Measurements from ENCODE around the gene WNK1.
"Not testable (repeated sequence)": the region's sequence is repeated elsewhere in the genome, so short reads cannot be mapped to it uniquely, and the experiment has no call there.

The WNK1 gene

DNA sequence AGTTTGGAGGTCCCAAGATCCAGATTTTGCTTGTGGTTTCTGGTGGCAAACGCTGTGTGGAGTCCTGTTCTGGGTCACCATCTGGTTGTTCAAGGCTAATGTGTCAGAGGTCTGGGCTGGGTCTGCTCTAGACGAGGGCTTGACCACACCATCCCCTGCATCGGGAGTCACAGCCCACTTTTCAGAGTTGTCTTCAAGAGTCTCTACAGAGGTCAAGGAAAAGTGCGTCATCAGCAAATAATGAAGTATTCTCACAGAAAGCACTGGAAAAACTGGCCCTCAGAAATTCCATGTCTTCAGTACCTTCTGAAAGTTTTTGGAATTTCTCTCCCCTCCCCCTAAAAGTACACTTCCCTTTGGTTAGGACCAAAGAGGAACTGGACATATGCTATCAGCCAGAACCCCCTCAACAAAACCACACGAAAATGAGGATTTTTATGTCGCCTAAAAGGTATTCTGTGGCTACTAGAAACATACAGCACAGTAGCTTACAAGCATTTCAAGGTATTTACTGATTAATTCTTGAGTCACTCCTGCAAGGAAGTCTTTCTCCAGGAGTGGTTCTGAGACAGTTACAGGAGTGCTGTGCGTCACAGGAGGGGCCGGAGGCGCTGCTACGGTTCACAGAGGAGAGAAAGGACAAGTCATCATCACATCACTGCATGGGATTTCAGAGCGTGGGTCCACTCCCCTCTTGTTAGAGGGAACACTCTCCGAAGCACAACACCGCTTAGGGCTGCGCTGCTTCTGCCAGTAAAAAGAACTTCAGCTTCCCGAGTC is 161.7 kb downstream of the WNK1 start:
- DNase-seq = no peak

DNA sequence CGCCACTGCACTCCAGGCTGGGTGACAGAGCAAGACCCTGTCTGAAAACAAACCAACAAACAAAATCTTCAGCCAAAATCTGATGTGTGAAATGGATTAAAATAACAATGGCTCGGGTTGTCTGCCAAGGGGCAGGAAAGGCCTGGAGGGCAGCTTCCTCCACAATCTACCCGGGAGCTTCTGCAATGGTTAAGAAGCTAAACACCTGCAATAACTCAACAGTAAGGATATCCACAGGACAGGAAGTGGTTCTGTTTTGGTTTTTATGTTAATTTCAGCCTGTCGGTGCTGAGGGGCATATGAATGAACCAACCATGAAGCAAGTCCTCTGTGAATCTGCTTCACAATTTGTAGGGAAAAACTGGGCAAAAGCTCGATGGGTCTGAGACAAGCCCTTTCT is 162.7 kb downstream of the WNK1 start:
- DNase-seq = no peak

DNA sequence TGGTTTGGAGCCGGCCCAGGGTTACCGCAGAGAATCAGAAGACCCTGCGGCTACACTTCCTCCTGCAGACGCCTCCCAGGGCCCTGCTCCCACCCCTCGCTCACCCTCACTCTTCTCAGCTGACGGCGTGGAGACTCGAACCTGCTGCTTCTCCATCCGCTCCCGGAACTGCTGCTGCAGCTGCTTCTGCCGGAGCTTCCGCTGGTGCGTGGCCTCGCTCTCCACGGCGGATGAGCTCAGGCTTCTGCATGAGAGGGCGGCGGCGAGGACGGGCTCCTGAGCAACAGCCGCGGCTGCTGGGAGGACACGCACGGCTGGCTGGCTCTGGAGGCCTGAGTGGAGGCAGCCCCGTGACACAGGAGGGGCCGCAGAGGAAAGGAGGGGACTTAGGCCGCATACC is 163.9 kb downstream of the WNK1 start:
- no peak for DNase-seq

DNA sequence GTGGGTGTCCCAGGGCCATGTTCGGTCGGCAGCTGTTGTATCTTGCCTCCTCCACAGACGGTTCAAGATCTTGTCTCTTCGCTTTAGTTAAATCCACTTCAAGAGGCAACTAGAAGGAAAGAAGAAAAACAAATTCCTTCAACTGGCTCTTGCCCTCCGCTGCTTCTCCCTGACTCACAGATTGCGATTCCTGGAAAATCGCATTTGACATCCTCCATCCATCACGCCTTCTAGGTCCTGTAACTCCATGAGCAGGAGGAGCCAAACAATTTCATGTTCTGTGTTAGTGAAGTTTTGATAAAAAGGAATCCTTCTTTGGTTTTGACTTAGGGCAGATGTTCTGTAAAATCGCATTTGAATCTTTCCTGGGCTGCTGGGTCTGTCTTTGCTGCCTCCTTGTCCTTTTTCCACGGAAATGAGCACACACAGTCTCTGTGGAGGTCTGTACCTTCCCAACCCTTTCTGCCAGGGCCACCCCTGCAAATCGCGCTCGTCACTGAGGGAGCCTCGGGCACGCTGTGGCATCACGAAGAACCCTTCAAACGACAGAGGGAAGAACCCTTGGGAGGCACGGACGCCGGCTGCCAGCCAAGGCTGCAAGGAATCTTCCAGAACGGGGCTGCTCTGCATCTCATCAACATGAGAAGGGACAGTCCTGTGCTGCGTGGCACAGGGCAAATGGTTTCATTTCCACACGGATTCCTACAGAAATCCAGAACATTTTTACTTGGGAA is 164.5 kb downstream of the WNK1 start:
- DNase-seq = no peak

DNA sequence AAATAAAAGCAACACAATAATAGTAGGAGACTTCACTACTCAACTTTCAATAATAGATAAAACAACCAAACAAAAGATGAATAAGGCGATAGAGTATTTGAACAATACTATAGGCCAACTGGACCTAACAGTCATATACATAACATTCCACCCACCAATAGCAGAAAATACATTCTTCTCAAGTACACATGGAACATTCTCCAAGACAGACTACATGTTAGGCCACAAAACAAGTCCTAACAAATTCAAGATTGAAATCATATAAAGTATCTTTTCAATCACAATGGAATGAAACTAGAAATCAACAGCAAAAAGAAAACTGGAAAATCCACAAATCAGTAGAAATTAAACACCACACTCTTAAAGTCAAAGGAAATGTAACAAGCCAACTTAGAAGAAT is 168.3 kb downstream of the WNK1 start:
- DNase-seq = no peak

DNA sequence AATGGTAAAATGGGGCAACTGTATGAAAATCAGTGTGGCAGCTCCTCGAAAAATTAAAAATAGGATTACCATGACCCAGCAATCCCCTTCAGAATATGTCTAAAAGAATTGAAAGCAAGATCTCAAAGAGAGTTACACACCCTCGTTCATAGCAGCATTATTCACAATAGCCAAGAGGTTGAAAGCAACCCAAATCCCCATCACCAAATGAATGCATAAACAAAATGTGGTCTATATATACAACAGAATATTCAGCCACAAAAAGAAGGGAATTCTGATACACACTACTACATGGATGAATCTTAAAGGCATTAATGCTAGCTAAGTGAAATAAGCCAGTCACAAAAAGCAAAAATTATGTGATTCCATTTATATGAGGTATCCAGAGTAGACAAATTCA is 169.9 kb downstream of the WNK1 start:
- no peak for DNase-seq

DNA sequence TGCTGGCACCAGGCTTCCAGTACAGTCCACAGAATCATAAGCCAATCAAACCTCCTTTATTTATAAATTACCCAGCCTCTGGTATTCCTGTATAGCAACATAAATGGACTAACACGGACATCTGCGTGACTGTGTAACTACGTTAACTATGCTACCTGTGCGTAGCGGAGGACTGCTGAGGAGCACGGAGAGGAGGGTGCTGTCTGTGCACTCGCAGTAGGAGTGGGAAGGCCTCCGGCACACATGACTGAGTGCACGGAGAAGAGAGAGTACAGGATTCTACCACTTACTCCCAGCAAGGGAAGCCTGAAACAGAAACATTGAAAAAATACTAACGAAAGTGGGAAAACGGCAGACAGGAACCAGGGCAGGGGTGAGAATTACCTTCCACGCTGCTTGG is 174.3 kb downstream of the WNK1 start:
- DNase-seq = no peak

DNA sequence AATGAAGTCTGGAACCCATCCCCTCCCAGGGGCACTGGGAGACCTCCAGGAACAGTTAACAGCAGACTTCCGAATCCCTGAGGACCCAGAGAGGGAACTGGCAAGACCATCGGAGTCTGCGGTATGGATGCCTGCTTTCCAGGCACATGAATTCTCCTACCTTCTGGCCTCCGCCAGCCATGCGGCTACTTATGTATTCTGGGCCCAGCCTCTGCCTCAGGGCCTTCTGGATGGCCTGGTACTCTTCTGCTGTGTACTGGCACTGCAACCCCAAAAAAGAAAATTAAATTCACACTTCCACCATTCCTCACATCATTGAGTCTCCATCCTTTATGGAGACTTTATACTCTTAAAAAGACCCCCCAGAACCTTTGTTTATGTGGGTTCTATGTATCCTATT is 178.7 kb downstream of the WNK1 start:
- DNase-seq = no peak

DNA sequence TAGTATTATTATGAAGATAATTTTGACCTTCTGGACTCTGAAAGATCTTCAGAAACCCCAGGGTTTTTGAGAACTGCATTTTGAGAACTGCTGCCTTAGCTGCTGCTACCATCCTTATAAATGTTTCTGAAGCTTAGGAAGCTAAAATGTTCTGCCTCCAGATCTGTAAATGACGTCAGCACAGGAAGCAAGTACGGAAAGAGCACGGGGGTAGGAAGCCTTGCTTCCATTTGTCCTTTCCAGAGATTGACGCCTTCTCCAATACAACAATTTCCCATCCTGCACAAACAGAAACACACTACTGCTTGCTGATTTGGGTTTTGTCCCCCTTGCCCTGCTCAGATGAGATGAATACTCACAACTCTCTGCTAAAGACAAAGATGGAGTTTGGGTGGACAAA is 179.2 kb downstream of the WNK1 start:
- DNase-seq = no peak

DNA sequence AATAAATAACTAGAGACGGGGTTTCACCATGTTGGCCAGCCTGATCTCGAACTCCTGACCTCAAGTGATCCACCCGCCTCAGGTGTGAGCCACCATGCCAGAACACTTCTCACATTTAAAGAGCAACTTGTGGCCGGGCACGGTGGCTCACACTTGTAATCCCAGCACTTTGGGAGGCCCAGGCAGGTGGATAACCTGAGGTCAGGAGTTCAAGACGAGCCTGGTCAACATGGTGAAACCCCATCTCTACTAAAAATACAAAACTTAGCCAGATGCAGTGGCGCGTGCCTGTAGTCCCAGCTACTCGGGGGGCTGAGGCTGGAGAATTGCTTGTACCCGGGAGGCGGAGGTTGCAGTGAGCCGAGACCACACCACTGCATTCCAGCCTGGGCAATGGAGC is 183.5 kb downstream of the WNK1 start:
- not testable (repeated sequence) for DNase-seq

DNA sequence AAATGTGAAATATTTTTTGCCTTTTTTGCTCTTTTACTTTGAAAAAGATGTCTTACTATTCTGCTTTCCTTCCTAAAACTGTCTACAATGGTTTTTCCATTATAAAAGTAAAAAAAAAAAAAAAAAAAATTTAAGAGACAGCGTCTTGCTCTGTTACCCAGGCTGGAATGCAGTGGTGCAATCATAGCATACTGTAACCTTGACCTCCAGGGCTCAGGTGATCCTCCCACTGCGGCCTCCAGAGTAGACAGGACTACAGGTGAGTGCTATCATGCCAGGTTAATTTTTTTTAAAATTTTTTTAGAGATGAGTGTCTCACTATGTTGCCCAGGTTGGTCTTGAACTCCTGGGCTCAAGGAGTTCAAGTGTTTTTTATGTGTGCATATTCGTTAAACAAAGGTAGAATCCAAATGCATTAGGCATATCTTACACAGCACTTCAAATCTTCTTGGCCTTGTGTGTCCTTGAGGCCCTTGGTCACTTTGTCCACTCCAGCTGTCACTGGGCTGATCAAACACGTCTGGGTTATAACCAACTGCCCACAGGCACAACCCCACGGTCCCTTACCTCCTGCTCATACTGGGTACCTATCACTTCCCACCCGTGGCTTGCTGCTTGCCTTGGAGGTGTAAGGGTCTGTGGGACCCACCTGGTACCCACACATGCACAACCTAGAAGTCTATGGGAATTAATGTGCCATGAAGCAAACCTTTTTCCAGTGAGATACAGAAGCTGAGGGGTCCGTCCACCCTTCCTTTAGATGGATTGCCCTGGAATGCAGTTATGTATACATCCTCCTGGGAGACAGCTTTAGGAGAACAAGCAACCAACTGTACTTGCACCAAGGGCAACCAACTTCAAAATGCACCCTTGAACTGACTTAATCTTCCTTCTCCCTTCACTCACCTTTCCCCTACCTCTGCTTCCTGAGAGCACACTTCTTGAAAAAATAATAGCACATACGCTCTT is 184.3 kb downstream of the WNK1 start:
- DNase-seq = no peak

DNA sequence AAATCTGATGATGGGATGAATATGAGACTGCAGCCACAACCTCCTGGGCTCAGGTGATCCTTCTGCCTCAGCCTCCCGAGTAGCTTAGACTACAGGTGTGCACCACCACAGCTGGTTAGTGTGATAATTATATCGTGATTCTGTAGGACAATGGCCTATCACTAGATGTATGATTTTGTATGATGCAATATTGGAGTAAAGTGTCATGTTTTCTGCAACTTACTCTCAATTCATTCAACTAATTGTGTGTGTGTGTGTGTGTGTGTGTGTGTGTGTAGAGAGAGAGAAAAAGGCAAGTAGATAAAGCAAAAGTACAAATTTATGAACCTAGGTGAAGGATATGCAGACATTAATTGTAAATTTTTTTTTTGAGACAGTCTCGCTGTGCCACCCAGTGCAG is 186.4 kb downstream of the WNK1 start:
- DNase-seq = no peak

DNA sequence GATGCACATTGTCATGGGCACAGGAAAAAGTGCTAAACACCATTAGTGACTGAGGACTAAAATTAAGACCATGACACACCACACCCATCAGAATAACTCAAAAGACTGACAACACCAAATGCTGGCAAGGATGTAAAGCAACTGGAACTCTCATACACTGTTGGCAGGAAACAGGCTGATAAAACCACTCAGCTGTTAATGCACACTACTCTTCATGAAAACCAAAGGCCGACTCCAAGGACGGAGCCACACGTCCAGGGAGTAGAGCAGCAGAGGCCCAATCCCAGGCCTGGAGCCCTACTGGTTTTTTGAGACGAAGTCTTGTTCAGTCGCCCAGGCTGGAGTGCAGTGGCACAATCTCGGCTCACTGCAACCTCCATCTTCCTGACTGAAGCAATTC is 190.7 kb downstream of the WNK1 start:
- no peak for DNase-seq

DNA sequence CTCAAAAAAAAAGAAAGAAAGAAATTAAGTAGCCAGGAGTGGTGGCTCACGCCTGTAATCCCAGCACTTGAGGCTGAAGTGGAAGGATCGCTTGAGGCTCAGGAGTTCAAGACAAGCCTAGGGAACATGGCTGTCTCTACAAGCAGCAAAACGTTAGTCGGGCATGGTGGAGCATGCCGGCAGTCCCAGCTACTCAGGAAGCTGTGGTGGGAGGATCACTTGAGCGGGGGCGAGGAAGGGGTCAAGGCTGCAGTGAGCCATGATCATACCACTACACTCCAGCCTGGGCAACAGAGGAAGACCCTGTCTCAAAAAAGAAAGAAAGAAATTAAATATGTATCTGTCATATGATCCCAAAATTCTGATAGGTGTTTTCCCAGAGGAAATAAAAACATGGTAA is 191.8 kb downstream of the WNK1 start:
- DNase-seq = no peak

DNA sequence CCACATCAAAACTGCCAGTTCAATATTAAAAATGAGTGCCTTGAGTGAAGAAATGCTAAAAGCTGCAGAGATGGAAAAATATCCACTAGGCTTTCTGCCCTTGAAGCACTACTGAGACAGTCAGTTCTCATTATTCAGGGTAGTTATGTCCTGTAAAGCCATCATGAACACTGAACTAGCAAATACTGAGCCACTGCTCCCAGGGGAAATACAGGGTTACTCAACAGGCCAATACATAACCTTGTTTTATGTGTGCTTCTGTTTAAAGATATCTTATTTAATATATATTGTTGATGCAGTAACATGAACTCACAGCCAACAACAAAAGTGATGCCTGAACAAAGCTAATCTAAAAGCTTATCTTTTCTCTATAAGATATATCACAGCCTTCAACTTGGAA is 193.8 kb downstream of the WNK1 start:
- no peak for DNase-seq

DNA sequence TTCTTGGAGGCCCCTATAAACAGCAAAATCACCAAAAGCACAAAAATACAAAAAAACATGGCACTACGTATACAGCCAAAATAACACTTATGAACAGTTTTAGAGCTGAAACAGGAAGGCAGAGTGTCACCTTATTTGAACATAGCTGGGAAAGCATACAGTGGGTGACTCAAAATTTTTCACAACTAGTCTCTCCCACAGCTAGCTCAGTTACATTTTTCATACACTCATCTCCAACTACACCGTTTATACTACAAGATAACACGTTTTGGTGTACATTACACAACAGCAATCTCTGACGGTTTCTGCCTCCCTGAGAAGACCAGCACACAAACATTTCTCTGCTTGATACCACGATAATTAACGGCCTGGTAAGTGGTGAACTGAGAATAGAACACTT is 194.3 kb downstream of the WNK1 start:
- no peak for DNase-seq

DNA sequence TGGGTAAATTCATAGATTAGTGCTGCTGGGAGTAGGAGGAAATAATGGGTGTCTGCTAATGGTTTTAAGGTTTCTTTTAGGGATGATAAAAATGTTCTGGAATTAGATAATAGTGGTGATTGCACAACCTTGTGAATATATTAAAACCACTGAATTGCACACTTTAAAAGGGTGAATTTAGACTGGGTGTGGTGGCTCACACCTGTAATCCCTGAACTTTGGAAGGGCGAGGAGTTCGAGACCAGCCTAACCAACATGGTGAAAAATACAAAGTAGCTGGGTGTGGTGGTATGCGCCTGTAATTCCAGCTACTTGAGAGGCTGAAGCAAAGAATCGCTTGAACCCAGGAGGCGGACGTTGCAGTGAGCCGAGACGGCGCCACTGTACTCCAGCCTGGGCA is 195.9 kb downstream of the WNK1 start:
- DNase-seq = no peak

DNA sequence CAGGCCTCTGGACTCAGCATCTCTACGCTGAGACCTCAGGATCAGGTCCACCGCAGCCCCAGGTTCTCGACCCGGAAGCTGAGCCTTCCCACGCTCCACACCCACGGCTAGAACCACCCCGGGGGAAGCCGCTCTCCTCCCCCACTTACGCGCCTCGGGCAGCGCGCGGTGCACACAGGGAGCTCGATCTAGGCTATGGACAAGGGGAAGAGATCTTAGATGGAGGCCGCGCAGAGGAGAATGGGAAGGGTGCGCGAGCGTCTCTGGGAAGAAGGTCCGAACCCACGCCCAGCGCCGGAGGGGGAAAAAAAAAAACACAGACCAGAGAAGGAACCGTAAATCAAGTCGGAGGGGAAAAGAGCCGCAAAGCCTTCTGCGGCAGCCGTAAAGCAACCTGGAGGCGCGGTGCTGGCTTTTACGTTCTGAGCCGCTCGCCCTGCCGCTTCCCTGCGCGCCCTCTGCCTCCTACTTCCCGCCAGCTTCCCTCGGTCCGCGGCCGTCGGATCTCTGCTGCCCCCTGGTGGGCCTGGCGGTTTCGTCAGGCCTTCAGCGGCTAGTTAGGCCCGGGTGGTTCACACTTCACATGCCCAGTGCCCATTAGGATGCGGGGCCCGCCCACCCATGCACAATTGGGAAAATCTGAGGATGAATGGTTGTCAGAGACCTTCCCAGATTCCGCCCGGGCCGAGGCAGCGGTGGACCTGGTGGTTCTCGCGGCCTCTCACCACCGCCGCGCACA is 197.2 kb downstream of the WNK1 start, which contains the start of gene RAD52:
RAD52 (minus strand) TSS at position 242 of the 739 bp plus-strand sequence. CDS start 16,636 bp downstream, outside the sequence.
- peak; percentile 96 for DNase-seq

DNA sequence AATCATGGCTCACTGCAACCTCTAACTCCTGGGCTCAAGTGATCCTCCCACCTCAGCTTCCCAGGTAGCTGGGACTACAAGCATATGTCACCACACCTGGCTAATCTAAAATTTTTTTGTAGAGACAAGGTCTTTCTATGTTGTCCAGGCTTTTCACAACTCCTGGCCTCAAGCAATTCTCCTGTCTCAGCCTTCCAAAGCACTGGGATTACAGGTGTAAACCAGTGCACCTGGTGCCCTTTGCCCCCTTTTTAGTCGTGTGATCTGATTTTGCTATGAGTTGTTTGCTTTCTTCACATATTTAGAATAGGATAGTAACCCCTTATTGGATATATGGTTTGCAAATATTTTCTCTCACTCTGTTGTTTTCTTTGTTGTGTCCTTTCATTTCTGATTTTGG is 198.8 kb downstream of the WNK1 start:
- no peak for DNase-seq

DNA sequence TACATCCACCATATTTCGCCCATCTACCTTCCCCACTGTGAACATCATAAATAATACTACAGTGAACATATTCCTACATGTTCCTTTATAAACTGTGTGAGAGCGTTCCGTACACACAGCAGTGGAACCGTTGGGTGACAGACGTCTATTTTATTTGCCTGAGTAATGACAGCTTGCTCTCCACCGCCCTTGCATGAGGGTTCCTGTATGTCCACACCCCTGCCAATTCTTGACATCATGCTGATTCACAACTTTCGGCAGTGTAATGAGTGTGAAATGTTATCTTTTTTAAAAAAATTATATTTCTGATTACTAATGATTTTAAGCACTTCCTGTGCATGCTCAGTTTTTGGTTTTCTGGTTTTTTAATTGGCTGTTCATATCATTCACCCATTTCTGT is 201.4 kb downstream of the WNK1 start:
- no peak for DNase-seq

DNA sequence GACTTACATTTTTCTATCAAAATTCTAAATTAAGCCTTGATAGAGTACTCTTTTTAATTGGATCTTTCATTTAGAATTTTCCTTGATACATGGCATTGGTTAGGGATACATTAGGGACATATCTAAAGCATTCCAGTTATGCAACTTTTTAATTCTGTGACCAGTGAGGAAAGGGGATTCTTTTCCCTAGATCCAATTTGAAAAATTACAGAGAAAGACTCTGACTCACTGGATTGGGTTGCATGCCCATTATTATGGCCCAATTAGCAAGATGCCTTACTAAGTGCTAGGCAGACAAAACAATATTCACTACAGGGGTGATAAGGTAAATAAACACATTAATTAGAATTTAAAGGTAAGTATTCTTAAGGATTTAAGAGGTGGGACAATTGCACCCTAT is 202.4 kb downstream of the WNK1 start:
- DNase-seq = no peak

DNA sequence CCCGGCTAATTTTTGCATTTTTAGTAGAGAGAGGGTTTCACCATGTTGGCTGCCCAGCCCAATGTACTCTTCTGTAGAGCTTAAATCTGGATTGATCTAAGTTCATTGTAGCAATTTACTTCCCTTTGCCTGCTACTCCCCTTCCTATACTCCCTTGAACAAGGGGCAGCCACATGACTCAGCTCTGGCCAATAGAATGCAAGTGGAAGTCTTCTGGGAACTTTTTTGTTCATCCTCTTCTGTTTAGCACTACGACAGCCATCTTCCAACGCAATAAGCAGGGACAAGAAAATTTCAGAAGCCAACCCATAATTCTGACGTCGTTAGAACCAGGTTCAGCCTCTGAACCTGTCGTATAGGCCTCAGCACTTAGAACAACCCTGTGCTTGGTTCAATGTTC is 203.6 kb downstream of the WNK1 start:
- no peak for DNase-seq
